GM18861 (cell line): ENCODE measurements around the gene ZNF407.
A peak's percentile ranks its signal among the peaks of the same experiment; 100 is the strongest.

ENCODE experiments used
- ATAC-seq: cut with Tn5 transposase; IDR thresholded peaks from one replicate; pipeline ENCODE4 v1.9.1; 2021; ENCODE audit not compliant: unreplicated experiment

The ZNF407 gene

GRCh38 chr18:74579496-74580065 is 18.1 kb upstream of the ZNF407 start:
- no peak for ATAC-seq

- no peak for ATAC-seq
Measured at GRCh38 chr18:74582642-74583041, 15.0 kb upstream of the ZNF407 start.

- ATAC-seq = no peak
Measured at GRCh38 chr18:74587441-74587840, 10.2 kb upstream of the ZNF407 start.

- no peak for ATAC-seq
Measured at GRCh38 chr18:74589021-74589420, 8.6 kb upstream of the ZNF407 start.

- no peak for ATAC-seq
Measured at GRCh38 chr18:74589811-74590210, 7.9 kb upstream of the ZNF407 start.

- ATAC-seq = no peak
Measured at GRCh38 chr18:74590671-74591070, 7.0 kb upstream of the ZNF407 start.

- ATAC-seq = no peak
Measured at GRCh38 chr18:74595431-74595830, 2.2 kb upstream of the ZNF407 start.

- ATAC-seq = peak; percentile 29
Measured at GRCh38 chr18:74597034-74597661, 522 bp upstream of the ZNF407 start.

GRCh38 chr18:74598350-74599001 is 806 bp downstream of the ZNF407 start:
- ATAC-seq = peak; percentile 46

GRCh38 chr18:74604361-74604760 is 6.7 kb downstream of the ZNF407 start:
- no peak for ATAC-seq

GRCh38 chr18:74604774-74605173 is 7.1 kb downstream of the ZNF407 start:
- ATAC-seq = no peak

GRCh38 chr18:74608681-74609080 is 11.0 kb downstream of the ZNF407 start:
- ATAC-seq = no peak

GRCh38 chr18:74609535-74609934 is 11.9 kb downstream of the ZNF407 start:
- ATAC-seq = no peak

GRCh38 chr18:74610051-74610615 is 12.5 kb downstream of the ZNF407 start:
- ATAC-seq = no peak

- ATAC-seq = no peak
Measured at GRCh38 chr18:74610860-74611259, 13.2 kb downstream of the ZNF407 start.

- ATAC-seq = no peak
Measured at GRCh38 chr18:74611765-74612164, 14.1 kb downstream of the ZNF407 start.

GRCh38 chr18:74613381-74613780 is 15.7 kb downstream of the ZNF407 start:
- ATAC-seq = no peak

GRCh38 chr18:74616494-74616893 is 18.8 kb downstream of the ZNF407 start:
- no peak for ATAC-seq

- no peak for ATAC-seq
Measured at GRCh38 chr18:74617486-74617885, 19.8 kb downstream of the ZNF407 start.

GRCh38 chr18:74622072-74622471 is 24.4 kb downstream of the ZNF407 start:
- no peak for ATAC-seq

GRCh38 chr18:74623047-74623816 is 25.6 kb downstream of the ZNF407 start:
- no peak for ATAC-seq
